ENCODE measurements around the gene KSR1.

DNA sequence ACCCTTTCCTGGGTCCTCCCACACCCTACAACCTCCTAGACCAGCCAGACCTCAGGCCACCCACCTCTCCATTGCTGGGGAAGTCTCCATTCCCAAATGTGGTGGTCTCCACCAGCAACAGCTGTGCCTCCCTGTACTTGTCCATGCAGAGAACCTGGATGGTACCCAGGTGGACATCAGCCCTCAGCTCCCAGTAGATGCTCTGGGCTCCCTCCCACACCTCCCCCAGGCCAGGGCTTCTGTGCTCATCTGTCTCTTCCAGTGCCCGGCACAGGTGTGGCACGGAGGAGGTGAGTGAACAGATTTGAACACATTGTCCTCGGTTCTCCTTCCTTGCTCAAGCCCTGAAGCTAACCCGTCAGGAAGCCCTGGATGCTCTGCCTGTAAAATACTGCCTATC, 209.3 kb downstream of the KSR1 start:
- TF ChIP-seq, protein P1, sequence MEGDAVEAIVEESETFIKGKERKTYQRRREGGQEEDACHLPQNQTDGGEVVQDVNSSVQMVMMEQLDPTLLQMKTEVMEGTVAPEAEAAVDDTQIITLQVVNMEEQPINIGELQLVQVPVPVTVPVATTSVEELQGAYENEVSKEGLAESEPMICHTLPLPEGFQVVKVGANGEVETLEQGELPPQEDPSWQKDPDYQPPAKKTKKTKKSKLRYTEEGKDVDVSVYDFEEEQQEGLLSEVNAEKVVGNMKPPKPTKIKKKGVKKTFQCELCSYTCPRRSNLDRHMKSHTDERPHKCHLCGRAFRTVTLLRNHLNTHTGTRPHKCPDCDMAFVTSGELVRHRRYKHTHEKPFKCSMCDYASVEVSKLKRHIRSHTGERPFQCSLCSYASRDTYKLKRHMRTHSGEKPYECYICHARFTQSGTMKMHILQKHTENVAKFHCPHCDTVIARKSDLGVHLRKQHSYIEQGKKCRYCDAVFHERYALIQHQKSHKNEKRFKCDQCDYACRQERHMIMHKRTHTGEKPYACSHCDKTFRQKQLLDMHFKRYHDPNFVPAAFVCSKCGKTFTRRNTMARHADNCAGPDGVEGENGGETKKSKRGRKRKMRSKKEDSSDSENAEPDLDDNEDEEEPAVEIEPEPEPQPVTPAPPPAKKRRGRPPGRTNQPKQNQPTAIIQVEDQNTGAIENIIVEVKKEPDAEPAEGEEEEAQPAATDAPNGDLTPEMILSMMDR (IDR thresholded peaks at IDR 0.05), result no peak
- TF ChIP-seq, protein P2, sequence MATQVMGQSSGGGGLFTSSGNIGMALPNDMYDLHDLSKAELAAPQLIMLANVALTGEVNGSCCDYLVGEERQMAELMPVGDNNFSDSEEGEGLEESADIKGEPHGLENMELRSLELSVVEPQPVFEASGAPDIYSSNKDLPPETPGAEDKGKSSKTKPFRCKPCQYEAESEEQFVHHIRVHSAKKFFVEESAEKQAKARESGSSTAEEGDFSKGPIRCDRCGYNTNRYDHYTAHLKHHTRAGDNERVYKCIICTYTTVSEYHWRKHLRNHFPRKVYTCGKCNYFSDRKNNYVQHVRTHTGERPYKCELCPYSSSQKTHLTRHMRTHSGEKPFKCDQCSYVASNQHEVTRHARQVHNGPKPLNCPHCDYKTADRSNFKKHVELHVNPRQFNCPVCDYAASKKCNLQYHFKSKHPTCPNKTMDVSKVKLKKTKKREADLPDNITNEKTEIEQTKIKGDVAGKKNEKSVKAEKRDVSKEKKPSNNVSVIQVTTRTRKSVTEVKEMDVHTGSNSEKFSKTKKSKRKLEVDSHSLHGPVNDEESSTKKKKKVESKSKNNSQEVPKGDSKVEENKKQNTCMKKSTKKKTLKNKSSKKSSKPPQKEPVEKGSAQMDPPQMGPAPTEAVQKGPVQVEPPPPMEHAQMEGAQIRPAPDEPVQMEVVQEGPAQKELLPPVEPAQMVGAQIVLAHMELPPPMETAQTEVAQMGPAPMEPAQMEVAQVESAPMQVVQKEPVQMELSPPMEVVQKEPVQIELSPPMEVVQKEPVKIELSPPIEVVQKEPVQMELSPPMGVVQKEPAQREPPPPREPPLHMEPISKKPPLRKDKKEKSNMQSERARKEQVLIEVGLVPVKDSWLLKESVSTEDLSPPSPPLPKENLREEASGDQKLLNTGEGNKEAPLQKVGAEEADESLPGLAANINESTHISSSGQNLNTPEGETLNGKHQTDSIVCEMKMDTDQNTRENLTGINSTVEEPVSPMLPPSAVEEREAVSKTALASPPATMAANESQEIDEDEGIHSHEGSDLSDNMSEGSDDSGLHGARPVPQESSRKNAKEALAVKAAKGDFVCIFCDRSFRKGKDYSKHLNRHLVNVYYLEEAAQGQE (IDR thresholded peaks at IDR 0.05; ENCODE audit: insufficient read depth in 1 of 2, low read depth in 2 of 2, low read length in 1 of 2), result no peak
- TF ChIP-seq POLR2AphosphoS5 (IDR thresholded peaks at IDR 0.05; ENCODE audit: low read depth, low read length), result no peak
- TF ChIP-seq SIN3A (IDR thresholded peaks at IDR 0.05; ENCODE audit: borderline replicate concordance, insufficient read depth, low read depth, low read length), result no peak
- TF ChIP-seq TCF7L2 (IDR thresholded peaks at IDR 0.05; ENCODE audit: low read depth, low read length), result no peak

Data from Panc1 (cell line).